ENCODE results near the gene BBS10. TPM values are rescaled to one million over a fixed set of nuclear protein-coding genes. Genes with fewer than 3 reads are reported as not detected.
"Not testable (repeated sequence)": the region's sequence is repeated elsewhere in the genome, so short reads cannot be mapped to it uniquely, and the experiment has no call there.

Gene BBS10
- 17.6 TPM for total RNA-seq

- peak; percentile 98 for ATAC-seq
- peak; percentile 91 for DNase-seq (ENCODE audit: low spot score)
- intact Hi-C loops (cut with DNase I) = no loop called here
Observed at GRCh38 chr12:76348079-76348901, at the start of gene BBS10. TSS of gene BBS10 (minus strand) at chr12:76348415. CDS start at chr12:76348358, 57 bp downstream.

DNA sequence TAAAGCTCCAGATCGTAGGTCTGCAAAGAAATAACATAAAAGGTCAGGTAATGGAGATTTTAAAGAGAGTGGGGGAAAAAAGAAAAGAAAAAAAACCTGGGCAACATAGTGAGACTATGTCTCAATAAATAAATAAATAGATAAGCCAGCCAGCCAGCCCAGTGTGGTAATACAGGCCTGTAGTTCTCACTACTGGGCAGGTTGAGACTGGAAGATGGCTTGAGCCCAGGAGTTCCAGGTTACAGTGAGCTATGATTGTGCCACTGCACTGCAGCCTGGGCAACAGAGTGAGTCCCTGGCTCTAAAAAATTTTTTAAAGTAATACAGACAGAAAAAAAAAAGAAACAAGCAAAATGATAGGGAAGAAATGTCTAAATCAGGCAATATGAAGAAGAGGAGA, 43.2 kb upstream of the BBS10 start:
- intact Hi-C loops (cut with DNase I) = no loop called here
- ATAC-seq (no peak), DNase-seq (ENCODE audit: low spot score) (no peak)

- intact Hi-C loops (cut with DNase I) = no loop called here
- DNase-seq (ENCODE audit: low spot score) = no peak
- no peak for ATAC-seq
Observed at GRCh38 chr12:76387614-76388013, 39.4 kb upstream of the BBS10 start.

DNA sequence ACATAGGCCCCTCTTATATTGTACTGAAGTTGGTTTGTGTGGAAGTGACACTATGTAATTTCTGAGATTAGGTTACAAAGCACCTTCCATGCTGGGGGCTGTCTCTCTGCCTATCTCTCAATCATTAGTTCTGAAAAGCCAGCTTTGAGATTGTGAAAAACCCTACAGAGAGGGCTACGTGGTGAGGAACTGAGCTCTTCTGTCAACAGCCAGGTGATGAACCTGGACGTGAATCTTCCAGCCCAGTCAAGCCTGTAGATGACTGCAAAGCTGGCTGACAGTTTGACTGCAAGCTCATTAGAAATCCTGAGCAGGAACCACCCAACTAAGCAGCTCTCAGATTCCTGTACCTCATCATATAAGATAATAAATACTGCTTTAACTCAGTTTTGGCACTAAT, 36.3 kb upstream of the BBS10 start:
- intact Hi-C loops (cut with DNase I) = no loop called here
- no peak for DNase-seq (ENCODE audit: low spot score)
- ATAC-seq = no peak

GRCh38 chr12:76383988-76384387, 35.8 kb upstream of the BBS10 start:
- intact Hi-C loops (cut with DNase I) = no loop called here
- DNase-seq (ENCODE audit: low spot score) = no peak
- ATAC-seq = no peak

GRCh38 chr12:76379261-76379660, 31.0 kb upstream of the BBS10 start:
- ATAC-seq (no peak), DNase-seq (ENCODE audit: low spot score) (no peak)
- intact Hi-C loops (cut with DNase I) = no loop called here

- DNase-seq (ENCODE audit: low spot score); ATAC-seq; intact Hi-C loops (cut with DNase I): not testable (repeated sequence)
Observed at GRCh38 chr12:76376876-76377275, 28.7 kb upstream of the BBS10 start.

- ATAC-seq (no peak), DNase-seq (ENCODE audit: low spot score) (no peak)
- intact Hi-C loops (cut with DNase I) = no loop called here
Observed at GRCh38 chr12:76375939-76376338, 27.7 kb upstream of the BBS10 start.

DNA sequence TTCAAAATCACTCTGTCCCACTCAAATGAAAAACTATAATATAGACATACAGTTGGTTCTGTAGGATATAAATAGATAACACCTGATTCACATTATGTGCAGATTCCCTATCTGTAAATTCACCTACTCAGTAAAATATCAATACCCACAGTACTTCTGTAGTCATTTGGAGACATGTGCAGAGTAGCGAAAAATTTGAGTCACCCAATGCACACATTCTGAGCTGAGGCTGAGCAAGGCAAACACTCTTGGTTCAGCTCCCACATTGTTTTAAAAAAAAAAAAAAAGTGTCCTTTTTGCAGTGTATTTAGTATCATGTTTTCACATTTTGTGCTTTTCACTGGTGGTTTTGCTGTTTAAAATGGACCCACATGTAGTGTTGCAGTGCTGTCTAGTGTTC, 27.3 kb upstream of the BBS10 start:
- intact Hi-C loops (cut with DNase I) = no loop called here
- DNase-seq (ENCODE audit: low spot score) = no peak
- ATAC-seq = no peak

DNA sequence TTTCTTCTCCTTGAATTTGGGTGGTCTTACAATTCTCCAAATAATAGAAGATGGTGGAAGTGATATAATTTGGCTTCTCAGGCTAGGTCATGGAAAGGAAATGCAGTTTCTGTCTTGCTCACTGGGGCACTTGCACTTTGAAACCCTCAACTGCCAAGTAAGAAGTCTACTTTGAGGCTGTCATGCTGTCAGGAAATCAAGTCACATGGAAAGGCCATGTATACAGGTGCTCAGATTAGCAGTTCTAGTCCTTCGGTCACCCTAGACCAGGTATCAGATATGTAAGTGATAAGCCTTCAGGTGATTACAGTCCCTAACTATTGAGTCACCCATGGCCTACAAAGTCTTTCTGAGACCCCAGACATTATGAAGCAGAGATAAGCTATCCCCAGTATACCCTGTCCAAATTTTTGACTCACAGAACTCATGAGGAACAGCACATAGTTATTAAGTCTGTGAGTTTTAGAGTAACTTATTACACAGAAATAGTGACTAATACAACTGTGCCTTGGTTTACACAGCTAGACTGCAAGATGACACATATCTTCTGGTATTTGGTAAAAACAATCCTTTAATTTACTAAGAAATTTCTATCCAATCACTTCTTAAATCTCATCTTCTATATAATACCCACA, 26.3 kb upstream of the BBS10 start:
- ATAC-seq = no peak
- no peak for DNase-seq (ENCODE audit: low spot score)
- intact Hi-C loops (cut with DNase I) = no loop called here

DNA sequence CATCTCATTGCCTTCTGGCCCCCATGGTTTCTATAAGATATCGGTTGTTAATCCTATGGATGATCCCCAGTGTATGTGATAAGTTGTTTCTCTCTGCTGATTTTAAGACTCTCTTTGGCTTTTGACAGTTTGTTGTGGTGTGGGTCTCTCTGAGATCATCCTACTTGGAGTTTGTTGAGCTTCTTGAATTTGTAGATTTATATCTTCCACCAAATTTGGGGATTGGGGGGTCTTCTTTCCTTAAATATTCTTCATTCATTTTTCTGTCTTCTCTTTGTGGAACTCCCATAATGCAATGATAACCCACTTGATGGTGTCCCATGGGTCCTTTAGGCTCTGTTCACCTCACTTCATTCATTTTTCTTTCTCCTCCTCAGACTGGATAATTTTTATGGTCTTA, 20.0 kb upstream of the BBS10 start:
- intact Hi-C loops (cut with DNase I) = no loop called here
- no peak for ATAC-seq

DNA sequence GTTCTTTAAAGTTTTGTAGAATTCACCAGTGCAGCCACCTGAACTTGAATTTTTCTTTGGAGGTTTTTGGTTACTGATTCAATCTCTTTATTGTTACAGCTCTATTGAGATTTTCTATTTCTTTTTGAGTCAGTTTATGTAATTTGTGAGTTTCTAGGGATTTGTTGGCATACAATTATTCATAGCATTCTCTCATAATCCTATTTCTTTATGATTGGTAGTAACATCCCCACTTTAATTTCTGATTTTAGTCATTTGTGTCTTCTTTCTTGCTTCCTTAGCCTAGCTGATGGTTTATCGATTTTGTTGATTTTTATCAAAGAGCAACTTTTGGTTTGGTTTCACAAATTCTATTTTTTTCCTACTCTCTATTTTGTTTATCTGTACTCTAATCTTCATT, 17.9 kb upstream of the BBS10 start:
- ATAC-seq (no peak), DNase-seq (ENCODE audit: low spot score) (no peak)
- intact Hi-C loops (cut with DNase I) = no loop called here

More for the DNA sequence above, 20.0 kb upstream of the BBS10 start:
- DNase-seq (ENCODE audit: low spot score) = no peak

GRCh38 chr12:76364131-76364530, 15.9 kb upstream of the BBS10 start:
- DNase-seq (ENCODE audit: low spot score); intact Hi-C loops (cut with DNase I); ATAC-seq: not testable (repeated sequence)

DNA sequence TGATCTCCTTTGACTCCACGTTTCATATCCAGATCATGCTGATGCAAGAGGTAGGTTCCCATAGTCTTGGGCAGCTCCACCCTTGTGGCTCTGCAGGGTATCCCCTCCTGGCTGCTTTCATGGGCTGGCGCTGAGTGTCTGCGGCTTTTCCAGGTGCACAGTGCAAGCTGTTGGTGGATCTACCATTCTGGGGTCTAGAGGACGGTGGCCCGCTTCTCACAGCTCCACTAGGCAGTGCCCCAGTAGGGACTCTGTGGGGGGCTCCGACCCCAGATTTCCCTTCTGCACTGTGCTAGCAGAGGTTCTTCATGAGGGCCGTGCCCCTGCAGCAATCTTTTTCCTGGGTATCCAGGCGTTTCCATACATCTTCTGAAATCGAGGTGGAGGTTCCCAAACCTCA, 12.1 kb upstream of the BBS10 start:
- intact Hi-C loops (cut with DNase I) = no loop called here
- DNase-seq (ENCODE audit: low spot score) = no peak
- ATAC-seq = no peak

- intact Hi-C loops (cut with DNase I) = no loop called here
- DNase-seq (ENCODE audit: low spot score) = no peak
- no peak for ATAC-seq
Observed at GRCh38 chr12:76356071-76356470, 7.9 kb upstream of the BBS10 start.

DNA sequence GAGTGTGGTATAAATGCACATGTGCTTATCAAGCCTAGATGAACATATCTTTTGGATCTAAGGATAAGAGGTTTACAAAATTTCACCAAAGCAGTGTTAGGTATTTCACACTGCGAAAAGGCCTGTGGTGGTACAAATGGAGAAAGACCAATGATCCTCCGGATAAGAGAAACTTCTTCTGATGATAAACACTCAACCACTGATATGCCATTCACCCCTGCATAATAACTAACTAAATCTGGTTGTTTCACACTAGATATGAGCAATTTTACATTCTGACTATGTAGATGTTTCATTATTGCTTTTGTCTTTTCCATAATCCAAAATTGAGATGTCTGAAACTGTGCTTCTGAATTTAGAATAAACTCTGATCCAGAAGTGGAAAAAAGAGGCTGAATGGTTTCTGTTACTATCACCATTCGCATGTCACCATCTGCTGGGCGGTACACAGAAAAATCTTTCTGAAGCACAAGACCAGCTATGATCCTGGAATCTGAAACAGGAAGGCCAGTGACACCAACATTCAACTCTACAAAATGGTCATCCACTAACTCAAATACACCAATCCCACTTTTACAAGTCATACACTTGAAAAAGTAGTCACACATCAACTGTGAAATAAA, 1.3 kb downstream of the BBS10 start:
- intact Hi-C loops (cut with DNase I) = no loop called here
- DNase-seq (ENCODE audit: low spot score) (no peak), ATAC-seq (peak; percentile 84)

DNA sequence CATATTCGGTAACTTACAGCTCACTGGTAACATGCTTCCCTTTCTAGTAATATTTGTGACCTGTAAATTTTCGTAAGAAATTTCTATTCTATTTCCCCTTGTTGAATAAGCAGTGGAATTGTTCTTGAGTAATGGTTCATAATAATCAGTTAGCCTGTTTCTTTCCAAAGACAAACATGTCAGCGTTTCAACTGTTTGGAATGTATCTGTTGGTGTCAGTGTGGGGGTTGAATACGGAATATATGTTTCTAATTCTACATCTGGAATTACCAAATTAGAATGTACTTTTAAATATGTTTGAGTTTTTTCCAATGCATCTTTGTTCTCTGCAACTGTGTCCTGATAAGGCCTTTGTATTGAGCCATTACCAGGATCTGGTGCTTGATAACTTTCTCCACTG, 2.0 kb downstream of the BBS10 start:
- intact Hi-C loops (cut with DNase I) = no loop called here

GRCh38 chr12:76345569-76345968, 2.6 kb downstream of the BBS10 start:
- intact Hi-C loops (cut with DNase I) = no loop called here
- ATAC-seq (no peak), DNase-seq (ENCODE audit: low spot score) (no peak)

More for the DNA sequence above, 2.0 kb downstream of the BBS10 start:
- DNase-seq (ENCODE audit: low spot score) (no peak), ATAC-seq (no peak)

- ATAC-seq = no peak
- intact Hi-C loops (cut with DNase I) = no loop called here
- no peak for DNase-seq (ENCODE audit: low spot score)
Observed at GRCh38 chr12:76341436-76342030, 6.7 kb downstream of the BBS10 start.

All from sciatic nerve (tissue), 2 donors.